AG09319 (cell line): ENCODE data around the gene GATAD2A.

Source experiments
- DNase-seq: peaks from one replicate; pipeline ENCODE4 v3.0.0-alpha.2; 2010; ENCODE audit warnings: low read depth; ENCODE audit errors: extremely low read depth
- TF ChIP-seq, protein P1 (sequence below): IDR thresholded peaks from 2 replicates; pipeline ENCODE4 v1.5.1; 2011; ENCODE audit warnings: low read depth, mild to moderate bottlenecking, inconsistent platforms, low read length, moderate library complexity

Gene GATAD2A

GRCh38 chr19:19459707-19460251, 54.3 kb downstream of the GATAD2A start:
- DNase-seq: no peak
- TF ChIP-seq, protein P1, sequence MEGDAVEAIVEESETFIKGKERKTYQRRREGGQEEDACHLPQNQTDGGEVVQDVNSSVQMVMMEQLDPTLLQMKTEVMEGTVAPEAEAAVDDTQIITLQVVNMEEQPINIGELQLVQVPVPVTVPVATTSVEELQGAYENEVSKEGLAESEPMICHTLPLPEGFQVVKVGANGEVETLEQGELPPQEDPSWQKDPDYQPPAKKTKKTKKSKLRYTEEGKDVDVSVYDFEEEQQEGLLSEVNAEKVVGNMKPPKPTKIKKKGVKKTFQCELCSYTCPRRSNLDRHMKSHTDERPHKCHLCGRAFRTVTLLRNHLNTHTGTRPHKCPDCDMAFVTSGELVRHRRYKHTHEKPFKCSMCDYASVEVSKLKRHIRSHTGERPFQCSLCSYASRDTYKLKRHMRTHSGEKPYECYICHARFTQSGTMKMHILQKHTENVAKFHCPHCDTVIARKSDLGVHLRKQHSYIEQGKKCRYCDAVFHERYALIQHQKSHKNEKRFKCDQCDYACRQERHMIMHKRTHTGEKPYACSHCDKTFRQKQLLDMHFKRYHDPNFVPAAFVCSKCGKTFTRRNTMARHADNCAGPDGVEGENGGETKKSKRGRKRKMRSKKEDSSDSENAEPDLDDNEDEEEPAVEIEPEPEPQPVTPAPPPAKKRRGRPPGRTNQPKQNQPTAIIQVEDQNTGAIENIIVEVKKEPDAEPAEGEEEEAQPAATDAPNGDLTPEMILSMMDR: no peak

GRCh38 chr19:19460258-19460731, 54.8 kb downstream of the GATAD2A start:
- DNase-seq: no peak
- TF ChIP-seq, protein P1: no peak

DNA sequence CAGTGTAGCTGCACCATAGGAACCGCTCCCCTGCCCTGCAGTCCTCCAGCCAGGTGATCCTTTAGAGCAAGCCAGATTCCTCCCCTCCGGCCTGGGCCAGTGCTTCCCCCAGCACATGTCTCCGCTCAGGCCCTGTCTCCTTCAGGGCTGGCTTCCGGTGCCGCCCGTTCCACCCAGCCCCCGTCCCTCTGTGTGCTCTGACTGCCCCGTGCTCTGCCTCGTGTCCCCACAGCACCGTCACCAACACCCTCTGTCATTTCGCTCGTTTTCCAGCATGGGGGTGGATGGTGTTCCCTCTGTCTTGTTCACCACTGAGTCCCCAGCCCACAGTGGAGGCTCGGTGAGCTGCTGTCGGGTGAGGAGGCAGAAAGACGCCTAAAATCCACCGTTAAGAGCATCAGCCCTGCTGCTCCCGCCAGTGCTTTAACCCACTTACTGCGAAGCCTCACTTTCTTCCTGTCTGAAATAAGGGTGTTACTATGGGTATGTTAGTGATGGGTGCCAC, 55.3 kb downstream of the GATAD2A start:
- DNase-seq: no peak
- TF ChIP-seq, protein P1: no peak

DNA sequence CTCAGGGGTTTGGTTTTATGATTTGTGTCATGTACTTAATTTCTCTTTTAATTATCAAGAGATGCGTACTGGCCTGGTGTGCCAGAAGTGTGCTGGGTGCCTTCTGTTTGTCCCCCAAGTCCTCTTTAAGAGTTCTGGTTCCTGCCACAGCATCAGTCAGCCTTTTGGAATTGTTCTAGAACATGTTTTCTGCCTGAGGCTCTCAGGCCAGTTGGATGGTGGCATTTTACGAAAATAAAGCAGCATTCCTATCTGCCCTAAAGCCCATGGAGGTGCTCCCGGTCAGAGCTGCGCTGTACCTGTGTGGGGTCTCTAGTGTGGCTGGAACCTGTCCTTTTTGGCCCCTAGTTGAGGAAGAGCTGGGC, 55.8 kb downstream of the GATAD2A start:
- DNase-seq: no peak
- TF ChIP-seq, protein P1: no peak

DNA sequence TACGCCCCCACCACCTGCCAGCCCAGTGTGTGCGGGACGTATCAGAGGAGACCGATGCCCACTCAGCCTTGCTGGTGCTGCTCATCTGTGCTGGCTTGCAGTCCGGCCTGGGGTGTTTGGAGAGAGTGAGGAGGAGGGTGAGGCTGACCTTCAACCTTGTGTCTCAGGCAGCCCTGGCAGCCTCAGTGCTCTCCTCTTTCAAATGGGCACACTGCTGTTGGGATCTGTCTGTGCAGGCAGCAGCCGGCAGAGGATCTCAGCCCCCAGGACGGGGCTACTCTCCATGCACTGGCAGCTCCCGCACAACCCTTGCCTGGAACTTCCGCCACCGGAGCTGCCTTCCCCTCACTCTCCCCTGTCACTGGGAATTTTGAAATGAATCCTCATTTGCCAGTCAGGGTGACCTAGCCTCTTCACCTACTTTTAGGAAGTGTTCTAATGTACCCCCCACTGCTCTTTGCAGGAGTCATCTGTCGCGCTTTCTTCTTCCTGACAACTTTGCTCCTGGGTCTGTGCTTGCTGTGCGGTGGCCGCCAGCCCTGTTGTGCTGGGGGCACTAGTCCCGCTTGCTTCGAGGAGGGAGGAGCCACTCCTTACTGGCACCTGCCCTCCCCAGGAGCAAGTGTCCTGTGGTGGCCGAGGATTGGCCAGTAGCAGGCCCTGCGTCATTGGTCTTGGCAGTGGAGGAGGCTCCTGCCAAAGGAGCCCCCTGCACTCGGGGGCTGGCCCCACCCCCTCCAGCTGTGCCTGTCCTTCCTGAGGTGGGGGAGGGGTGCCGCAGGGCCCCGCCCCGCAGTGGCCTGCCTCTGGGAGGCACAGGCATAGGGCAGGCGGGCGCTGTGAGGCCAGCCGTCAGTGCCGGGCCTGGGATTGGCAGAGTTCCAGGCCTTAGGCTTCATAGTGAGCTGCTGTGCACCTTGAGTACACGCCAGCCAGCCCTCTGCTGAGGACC, 56.5 kb downstream of the GATAD2A start:
- no peak for DNase-seq
- TF ChIP-seq, protein P1: no peak

GRCh38 chr19:19463348-19464117, 58.1 kb downstream of the GATAD2A start:
- TF ChIP-seq, protein P1: no peak
- no peak for DNase-seq
